Neural progenitor cell (in vitro differentiated cells): Measurements from ENCODE around the gene KANSL1L. TPM values are rescaled to one million over a fixed set of nuclear protein-coding genes. Genes with fewer than 3 reads are reported as not detected.
"Not testable (repeated sequence)": the region's sequence is repeated elsewhere in the genome, so short reads cannot be mapped to it uniquely, and the experiment has no call there.

Source experiments
- DNase-seq: peaks from one replicate; pipeline ENCODE4 v3.0.0-alpha.2; 2016; ENCODE audit warnings: low spot score
- H2AFZ ChIP-seq: fragments of 200-600 bp; sonication (generic); replicated peaks from 2 replicates; pipeline ENCODE4 v1.6.1; 2016; ENCODE audit warnings: antibody characterized with exemption
- H3F3A ChIP-seq: fragments of 200-600 bp; sonication (generic); 2 replicates; pipeline ENCODE4 v1.6.1; 2016; ENCODE audit warnings: antibody characterized with exemption, low read depth
- H3K27ac ChIP-seq: fragments of 200-600 bp; sonication (generic); 2 replicates; pipeline ENCODE4 v1.5.1; 2016; ENCODE audit warnings: mild to moderate bottlenecking
- H3K27me3 ChIP-seq: fragments of 200-600 bp; sonication (generic); 2 replicates; pipeline ENCODE4 v1.6.1; 2016; ENCODE audit warnings: mild to moderate bottlenecking, moderate library complexity
- H3K36me3 ChIP-seq: fragments of 200-600 bp; sonication (generic); 2 replicates; pipeline ENCODE4 v1.5.1; 2016
- H3K4me1 ChIP-seq: fragments of 200-600 bp; sonication (generic); 2 replicates; pipeline ENCODE4 v1.6.1; 2016; ENCODE audit warnings: mixed run types
- H3K4me2 ChIP-seq: fragments of 200-600 bp; sonication (generic); 2 replicates; pipeline ENCODE4 v1.6.1; 2016
- H3K4me3 ChIP-seq: fragments of 200-600 bp; sonication (generic); 2 replicates; pipeline ENCODE4 v1.5.1; 2016
- H3K79me2 ChIP-seq: fragments of 200-600 bp; sonication (generic); 2 replicates; pipeline ENCODE4 v1.6.1; 2016; ENCODE audit warnings: low read depth
- H3K9ac ChIP-seq: fragments of 200-600 bp; sonication (generic); 2 replicates; pipeline ENCODE4 v1.6.1; 2016
- H3K9me3 ChIP-seq: fragments of 200-600 bp; sonication (generic); 2 replicates; pipeline ENCODE4 v1.5.1; 2016; ENCODE audit warnings: low read depth
- H4K20me1 ChIP-seq: fragments of 200-600 bp; sonication (generic); 2 replicates; pipeline ENCODE4 v1.6.1; 2016; ENCODE audit warnings: low read depth
- H3K27ac Mint-ChIP-seq: 3 replicates; pipeline ENCODE4 v1.8.0; 2021; ENCODE audit warnings: mixed read lengths
- H3K27me3 Mint-ChIP-seq: 2 replicates; pipeline ENCODE4 v1.8.0; 2022; ENCODE audit warnings: low read depth, mild to moderate bottlenecking, inconsistent platforms, moderate library complexity, mixed read lengths; ENCODE audit not compliant: insufficient read depth
- H3K36me3 Mint-ChIP-seq: 3 replicates; pipeline ENCODE4 v1.8.0; 2021; ENCODE audit warnings: mixed read lengths
- H3K4me1 Mint-ChIP-seq: 3 replicates; pipeline ENCODE4 v1.8.0; 2021; ENCODE audit warnings: mixed read lengths
- H3K4me3 Mint-ChIP-seq: 3 replicates; pipeline ENCODE4 v1.8.0; 2021; ENCODE audit warnings: mild to moderate bottlenecking, moderate library complexity, mixed read lengths
- H3K9me3 Mint-ChIP-seq: 3 replicates; pipeline ENCODE4 v1.8.0; 2020; ENCODE audit warnings: mixed read lengths
- EZH2 ChIP-seq: fragments of 200-600 bp; sonication (generic); IDR thresholded peaks from 2 replicates; pipeline ENCODE4 v1.6.1; 2017; ENCODE audit warnings: antibody characterized with exemption, mild to moderate bottlenecking, moderate library complexity
- total RNA-seq: library from RNA; depleted of rRNA; stranded (reverse); fragments of >200 nt; gene quantifications from 2 replicates; pipeline ENCODE4 v1.2.3, GENCODE V29; 2015; ENCODE audit warnings: low replicate concordance

KANSL1L gene
- total RNA-seq, 1 donor from 2014 or later: 51.8 TPM

GRCh38 chr2:210188190-210188589 lies 17.0 kb upstream of the KANSL1L start:
- Histone ChIP-seq H3K36me3 (no peaks in the 10 kb centered on the region), H3K27me3 (no peaks in the 10 kb centered on the region), H3K79me2 (no peaks in the 10 kb centered on the region), H3K4me1 (peaks cover 9% of the 10 kb centered on the region), H2AFZ (peak overlapping the region; percentile 68), H4K20me1 (no peaks in the 10 kb centered on the region), H3K9ac (no peak overlapping the region), H3K4me3 (no peak overlapping the region), H3K4me2 (no peak overlapping the region), H3K27ac (no peak overlapping the region), H3K9me3 (no peaks in the 10 kb centered on the region), H3F3A (no peaks in the 10 kb centered on the region)
- Mint-ChIP-seq H3K4me3 (no peak overlapping the region), H3K4me1 (no peaks in the 10 kb centered on the region), H3K36me3 (peaks cover 6% of the 10 kb centered on the region), H3K9me3 (peaks cover 31% of the 10 kb centered on the region), H3K27ac (no peak overlapping the region), H3K27me3 (peaks cover 2% of the 10 kb centered on the region)
- no peak for TF ChIP-seq EZH2
- no peak for DNase-seq

- H3K4me3 Mint-ChIP-seq, H3K27ac ChIP-seq, H3K4me1 Mint-ChIP-seq, H3K9me3 ChIP-seq, H3K36me3 ChIP-seq, H2AFZ ChIP-seq, H3K4me2 ChIP-seq, H3K27ac Mint-ChIP-seq, H3K36me3 Mint-ChIP-seq, H3K79me2 ChIP-seq, H3K9ac ChIP-seq, H4K20me1 ChIP-seq, H3K27me3 ChIP-seq, H3K27me3 Mint-ChIP-seq, DNase-seq, H3K4me3 ChIP-seq, H3F3A ChIP-seq: not testable (repeated sequence)
- H3K9me3 Mint-ChIP-seq: peaks cover 40% of the 10 kb centered on the region
- H3K4me1 ChIP-seq: peaks cover 36% of the 10 kb centered on the region
Observed at GRCh38 chr2:210183936-210184335, 12.7 kb upstream of the KANSL1L start.

- not testable (repeated sequence) for H4K20me1 ChIP-seq, H3K36me3 Mint-ChIP-seq, H3K4me3 ChIP-seq, H3K27me3 Mint-ChIP-seq, H3K36me3 ChIP-seq, H3K4me3 Mint-ChIP-seq, H3F3A ChIP-seq, H3K27ac ChIP-seq, H3K27me3 ChIP-seq, H3K9me3 ChIP-seq, H3K9ac ChIP-seq, H3K4me1 Mint-ChIP-seq, H3K79me2 ChIP-seq
- Mint-ChIP-seq H3K27ac (peak overlapping the region; percentile 74), H3K9me3 (peaks cover 40% of the 10 kb centered on the region)
- peak; percentile 64 for DNase-seq
- Histone ChIP-seq H3K4me2 (peak overlapping the region; percentile 42), H3K4me1 (peaks cover 39% of the 10 kb centered on the region), H2AFZ (peak overlapping the region; percentile 79)
Observed at GRCh38 chr2:210181606-210182088, 10.4 kb upstream of the KANSL1L start.

DNA sequence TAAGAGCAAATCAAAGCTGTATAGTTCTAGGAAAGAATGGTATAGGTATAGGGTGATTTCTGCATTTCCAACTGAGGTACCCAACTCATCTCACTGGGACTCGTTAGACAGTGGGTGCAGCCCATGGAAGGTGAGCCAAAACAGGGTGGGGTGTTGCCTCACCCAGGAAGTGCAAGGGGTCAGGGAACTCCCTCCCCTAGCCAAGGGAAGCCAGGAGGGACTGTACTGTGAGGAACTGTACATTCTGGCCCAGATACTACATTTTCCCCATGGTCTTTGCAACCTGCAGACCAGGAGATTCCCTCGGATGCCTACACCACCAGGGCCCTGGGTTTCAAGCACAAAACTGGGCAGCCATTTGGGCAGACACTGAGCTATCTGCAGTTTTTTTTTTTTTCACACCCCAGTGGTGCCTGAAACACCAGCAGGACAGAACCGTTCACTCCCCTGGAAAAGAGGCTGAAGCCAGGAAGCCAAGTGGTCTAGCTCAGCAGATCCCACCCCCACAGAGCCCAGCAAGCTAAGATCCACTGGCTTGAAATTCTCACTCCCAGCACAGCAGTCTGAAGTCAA lies 9.9 kb upstream of the KANSL1L start:
- peak overlapping the region; percentile 74 for H3K27ac Mint-ChIP-seq
- not testable (repeated sequence) for H3K9me3 ChIP-seq, DNase-seq, H3K36me3 Mint-ChIP-seq, H3F3A ChIP-seq, H3K79me2 ChIP-seq, H3K4me3 Mint-ChIP-seq, H3K27me3 Mint-ChIP-seq, H3K36me3 ChIP-seq, H3K9ac ChIP-seq, H3K4me3 ChIP-seq, H3K27ac ChIP-seq, H3K4me1 Mint-ChIP-seq, H3K27me3 ChIP-seq, H4K20me1 ChIP-seq
- Histone ChIP-seq H3K4me1 (peaks cover 39% of the 10 kb centered on the region), H3K4me2 (peak overlapping the region; percentile 42), H2AFZ (peak overlapping the region; percentile 79)
- peaks cover 34% of the 10 kb centered on the region for H3K9me3 Mint-ChIP-seq

GRCh38 chr2:210180477-210180876 lies 9.3 kb upstream of the KANSL1L start:
- Histone ChIP-seq H4K20me1 (no peaks in the 10 kb centered on the region), H3K36me3 (no peaks in the 10 kb centered on the region), H3K4me1 (peaks cover 39% of the 10 kb centered on the region), H3K27ac (no peak overlapping the region), H2AFZ (no peak overlapping the region), H3K9me3 (no peaks in the 10 kb centered on the region), H3K4me2 (no peak overlapping the region), H3K9ac (no peak overlapping the region), H3K27me3 (no peaks in the 10 kb centered on the region), H3K4me3 (no peak overlapping the region), H3F3A (peaks cover 8% of the 10 kb centered on the region), H3K79me2 (no peaks in the 10 kb centered on the region)
- DNase-seq: no peak
- H3K9me3 Mint-ChIP-seq: peaks cover 29% of the 10 kb centered on the region
- peaks cover 9% of the 10 kb centered on the region for H3K4me1 Mint-ChIP-seq
- peaks cover 5% of the 10 kb centered on the region for H3K27me3 Mint-ChIP-seq
- H3K36me3 Mint-ChIP-seq: peaks cover 5% of the 10 kb centered on the region
- TF ChIP-seq EZH2: no peak
- no peak overlapping the region for H3K27ac Mint-ChIP-seq
- H3K4me3 Mint-ChIP-seq: no peak overlapping the region
